Stimulated activated CD8-positive, alpha-beta memory T cell treated with anti-CD3 and anti-CD28 coated beads, Interleukin-2, amount 100 ng/mL, for 48 hours (primary cell): ENCODE results near the gene TAF4B.

Experiments used
- DNase-seq, 2 donors: peaks; one replicate each; pipeline ENCODE4 v3.0.0-alpha.2; 2020; ENCODE audit warnings: low read depth in 2 of 2

TAF4B gene

DNA sequence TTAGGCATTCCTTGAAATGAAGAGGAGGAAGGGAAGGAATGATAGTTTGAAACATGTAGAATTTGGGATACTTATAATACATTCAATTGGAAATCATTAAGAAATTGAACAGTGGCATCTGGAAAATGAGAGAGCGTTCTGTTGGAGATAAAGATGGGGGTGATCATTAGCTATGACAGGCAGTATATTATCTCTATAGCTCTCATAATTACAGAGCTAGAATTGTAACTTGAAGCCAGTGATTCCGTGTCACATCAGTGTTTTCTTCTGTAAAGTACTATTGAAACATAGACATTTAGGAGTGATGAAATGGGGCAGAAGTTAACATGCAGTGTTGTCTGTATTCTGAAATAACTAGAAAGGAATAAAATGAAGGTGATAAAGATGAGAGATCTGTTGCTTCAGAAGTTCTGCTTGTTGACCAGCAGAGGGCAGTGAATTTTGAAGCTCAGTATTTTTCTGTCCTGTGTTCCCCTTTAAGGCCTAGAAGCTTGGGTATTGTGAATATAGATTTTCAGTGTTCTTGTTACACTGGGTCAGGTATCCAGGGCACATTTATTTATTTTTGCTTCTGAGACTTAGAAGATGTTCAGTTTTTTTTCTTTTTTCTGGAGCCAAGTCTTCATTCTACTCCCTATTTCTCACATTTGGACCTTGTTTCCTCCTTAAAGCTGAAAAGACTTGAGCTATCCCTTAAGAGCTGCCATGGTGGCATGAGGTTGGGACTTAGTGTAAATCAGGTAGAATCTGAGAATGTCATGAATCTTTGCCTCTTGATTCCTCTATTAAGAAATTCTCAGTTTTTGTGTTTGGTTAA, 157.4 kb downstream of the TAF4B start:
- DNase-seq: no peak

DNA sequence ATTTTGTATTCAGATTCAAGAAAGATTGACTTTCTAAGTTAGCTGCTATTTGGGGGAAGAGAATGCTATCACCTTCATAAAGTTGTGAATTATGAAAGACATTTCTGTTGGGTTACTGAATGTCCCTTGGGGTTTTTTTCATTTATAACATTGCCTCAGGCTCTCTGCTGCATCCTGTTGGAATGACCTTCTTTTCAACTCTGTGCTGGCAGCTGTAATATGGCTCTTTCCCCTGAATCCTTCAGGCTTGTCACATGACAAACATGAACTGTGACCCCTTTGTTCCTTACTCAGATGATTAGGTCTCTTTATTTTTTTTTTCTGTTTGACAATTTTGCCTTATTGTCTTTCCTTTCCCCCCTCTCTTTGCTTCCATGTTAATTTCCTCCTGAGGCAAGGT, 159.8 kb downstream of the TAF4B start:
- no peak for DNase-seq

DNA sequence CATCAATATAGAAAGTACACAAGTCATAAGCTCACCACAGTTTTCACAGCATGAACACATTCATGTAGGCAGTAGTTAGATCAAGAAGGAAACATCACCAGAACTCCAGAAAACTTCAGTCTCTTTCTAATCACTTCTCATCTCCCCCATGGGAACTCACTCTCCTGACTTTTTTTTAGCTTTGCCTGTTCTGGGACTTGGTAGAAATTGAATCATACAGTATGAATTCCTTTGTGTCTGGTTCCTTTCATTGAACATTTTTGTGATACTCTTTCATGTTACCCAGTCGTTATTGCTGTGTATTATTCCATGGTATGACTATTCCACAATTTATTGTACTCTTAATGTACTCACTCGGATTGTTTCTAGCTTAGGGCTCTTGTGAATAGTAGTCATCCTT, 160.2 kb downstream of the TAF4B start:
- DNase-seq: no peak

DNA sequence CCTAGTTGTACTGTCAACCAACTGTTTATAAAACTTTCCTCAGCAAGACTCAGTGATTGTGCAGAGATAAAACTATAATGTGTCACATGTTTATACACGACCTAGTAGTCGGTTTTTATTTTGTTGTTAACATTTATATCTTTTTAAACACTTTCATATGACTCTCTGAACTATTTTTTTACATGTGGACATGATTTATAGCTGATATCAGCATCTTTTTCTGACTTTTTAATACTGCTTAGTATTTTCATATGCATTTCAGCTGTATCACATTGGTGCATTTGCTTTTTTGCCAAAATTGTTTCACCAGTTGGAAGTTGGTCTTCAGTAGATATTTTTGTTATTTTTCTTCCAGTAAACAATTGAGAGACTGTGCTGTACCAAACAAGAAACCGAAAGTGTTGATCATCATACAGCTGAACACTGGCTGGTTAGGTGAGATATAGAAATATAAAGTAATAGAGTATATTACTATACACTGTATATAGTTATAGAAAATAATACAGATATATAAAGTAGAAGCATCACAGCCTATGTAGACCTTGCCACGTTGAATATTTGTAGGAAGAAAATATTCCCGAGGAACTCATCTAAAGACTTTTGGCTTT, 167.9 kb downstream of the TAF4B start:
- DNase-seq: no peak

DNA sequence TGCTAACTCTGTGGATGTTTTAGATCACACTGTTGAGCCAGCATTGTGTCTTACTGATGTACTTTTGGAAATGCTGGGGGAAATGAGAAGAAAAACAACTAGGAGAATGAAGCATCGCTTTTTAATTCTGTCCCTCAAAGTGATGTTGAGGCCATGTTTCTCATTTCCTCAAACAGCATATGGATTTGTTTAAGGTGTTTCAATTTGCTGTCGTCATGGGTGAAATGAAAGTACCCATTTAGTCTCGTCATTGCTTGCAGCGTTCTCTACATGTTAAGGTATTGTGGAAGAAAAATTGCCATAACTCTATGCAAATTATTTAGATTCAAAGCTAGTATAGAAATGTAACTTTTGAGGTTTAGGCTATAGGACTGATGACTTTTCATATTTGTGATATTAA, 170.8 kb downstream of the TAF4B start:
- DNase-seq: no peak

DNA sequence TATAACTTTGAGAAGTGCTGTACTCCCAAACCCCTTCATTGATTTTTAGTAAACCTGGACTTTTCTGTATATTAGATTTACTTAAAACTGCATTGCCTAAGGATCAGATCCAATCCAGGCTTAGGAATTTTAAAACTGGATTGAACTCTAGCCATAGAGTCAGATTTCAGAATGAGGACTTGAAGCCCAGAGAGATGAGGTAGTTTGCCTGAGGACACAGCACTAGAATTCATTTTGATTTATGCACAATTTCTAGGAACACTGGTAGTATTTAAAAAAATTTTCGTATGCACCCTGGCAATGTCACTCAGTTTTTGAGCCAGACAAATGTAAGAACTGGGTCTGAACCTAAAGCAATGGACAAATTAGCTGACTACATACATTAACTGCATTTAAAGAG, 177.2 kb downstream of the TAF4B start:
- no peak for DNase-seq

DNA sequence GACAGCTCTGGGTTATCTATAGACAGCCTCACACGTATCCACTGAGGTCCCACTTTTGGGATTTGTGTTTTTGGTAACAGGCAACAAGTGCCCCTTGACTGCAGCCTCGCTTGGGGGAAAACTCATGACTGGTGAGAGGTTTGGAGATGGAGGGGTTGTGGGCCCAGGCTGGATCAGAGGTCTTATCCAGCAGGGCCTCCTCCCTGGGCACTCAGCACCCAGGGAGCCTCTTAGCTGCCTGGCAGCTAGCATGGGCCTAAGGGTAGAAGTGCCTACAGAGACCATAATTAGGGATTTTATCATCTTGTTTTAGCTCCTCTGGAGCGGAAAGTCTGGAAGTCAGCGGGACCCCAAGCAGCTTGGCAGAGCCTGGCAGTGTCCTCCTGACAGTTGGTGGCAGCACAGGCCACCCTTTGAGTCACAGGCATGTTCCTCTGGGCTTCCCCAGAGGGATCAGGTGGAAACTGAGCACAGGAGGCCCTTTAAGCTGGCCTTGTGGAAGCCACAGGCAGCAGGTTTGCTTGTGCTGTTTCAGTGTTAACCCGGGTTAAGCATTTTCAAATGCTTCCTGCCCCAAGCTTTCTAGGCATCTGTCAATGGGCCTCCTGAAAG, 179.1 kb downstream of the TAF4B start:
- no peak for DNase-seq

DNA sequence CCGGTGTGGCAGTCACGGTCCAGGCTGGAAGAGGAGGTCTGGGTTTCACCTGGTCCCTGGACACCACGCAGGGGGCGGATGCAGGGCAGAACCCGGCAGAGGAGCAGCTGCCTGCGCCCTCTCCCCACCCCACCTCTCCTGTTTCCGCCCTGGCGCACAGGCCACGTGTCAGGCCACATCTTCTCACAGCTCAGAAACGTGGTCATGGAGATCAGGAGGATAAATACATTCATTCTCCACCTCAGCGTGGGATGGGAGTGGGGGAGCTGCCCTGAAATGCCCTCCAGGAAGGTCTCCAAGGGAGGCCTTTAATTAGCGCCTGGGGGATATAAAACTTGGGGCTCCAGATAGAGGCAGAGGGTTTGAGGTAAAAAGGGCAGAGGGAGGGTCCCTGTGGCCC, 180.1 kb downstream of the TAF4B start:
- no peak for DNase-seq

DNA sequence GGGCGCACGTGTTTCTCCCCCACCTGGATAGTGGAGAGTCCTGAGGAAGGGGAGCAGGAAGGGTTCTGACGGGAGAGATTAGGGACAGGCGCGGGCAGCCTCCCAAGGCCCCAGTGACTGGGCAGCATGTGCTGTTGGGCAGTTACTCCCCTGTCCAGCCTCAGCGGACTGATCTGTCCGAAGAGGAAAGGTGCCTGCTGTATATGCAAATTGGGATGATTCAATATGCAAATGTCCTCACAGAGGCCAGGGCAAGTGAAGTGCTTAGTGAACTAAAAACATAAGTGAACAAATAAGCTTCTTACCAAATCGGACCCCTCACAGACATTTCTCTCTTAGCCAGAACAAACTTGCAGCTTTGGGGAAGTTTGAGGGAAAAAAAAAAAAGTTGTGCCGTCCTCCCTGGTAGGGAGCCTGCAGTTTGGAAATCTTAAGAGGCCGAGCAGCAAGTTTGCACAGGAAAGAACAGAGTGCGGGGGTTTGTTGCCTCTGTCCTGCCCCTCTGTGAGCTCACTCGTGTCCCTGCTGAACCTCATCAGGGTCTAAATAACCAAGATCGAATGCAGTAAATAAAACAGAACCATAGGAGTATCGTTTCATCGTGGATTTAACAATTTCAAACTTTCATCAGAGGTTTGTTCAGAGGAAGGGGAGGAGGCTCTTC, 180.7 kb downstream of the TAF4B start:
- DNase-seq: no peak

DNA sequence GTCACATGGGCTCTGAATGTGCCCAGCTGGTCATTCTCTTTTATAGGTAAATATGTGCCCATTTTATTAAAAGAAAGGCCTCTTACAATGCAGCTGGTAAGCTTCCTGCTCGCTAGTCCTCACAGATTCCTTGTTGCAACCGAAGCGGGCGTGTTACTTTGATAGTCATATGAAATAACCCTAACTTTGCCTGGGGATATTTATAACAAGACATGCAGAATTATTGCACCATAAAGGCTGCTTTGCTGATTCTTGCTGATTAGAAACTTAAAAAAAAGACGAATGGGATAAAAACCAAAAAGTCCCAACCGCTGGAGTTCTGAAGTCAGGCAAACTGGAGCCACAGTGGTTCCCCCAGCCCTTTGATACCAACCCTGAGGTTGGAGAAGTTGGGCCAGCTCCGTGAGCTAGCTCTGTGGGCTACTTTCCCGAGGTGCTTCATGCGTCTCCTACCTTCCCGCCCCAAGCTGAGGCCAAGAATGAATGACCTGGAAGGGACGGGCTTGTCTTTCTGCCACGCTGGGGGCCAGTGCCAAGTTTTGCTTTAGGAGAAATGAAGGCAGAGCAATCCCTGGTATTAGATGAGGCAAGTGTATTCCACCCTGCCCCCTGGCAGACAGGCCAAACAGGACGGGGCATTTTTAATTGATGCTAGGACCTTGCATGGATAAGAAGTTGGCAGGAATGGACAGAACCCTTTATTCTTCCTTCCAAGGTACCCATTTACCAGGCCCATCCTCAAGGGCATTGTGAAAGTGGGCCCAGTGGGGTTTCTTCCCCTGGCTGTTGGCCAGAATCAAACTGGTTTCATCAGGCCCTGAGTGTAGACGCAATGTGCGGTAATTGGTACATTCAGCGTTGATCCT, 181.7 kb downstream of the TAF4B start:
- DNase-seq: no peak

DNA sequence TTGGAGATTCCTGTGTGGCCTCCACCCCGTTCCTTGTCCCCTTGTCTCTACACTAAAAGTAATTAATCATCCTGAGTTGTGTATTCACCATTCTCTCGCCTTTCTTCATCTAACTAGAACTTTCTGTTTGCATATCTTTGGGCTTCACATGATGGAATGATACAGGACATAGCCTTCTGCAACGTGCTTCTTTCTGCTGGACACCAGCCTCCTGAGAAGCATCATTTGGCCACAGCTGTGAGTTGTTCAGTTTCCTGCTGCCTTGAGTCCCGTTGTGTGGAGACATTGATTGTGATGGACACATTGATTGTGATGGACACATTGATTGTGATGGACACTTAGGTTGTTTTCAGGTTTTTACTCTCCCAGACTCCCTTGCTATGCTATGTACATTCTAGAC, 182.8 kb downstream of the TAF4B start:
- no peak for DNase-seq

DNA sequence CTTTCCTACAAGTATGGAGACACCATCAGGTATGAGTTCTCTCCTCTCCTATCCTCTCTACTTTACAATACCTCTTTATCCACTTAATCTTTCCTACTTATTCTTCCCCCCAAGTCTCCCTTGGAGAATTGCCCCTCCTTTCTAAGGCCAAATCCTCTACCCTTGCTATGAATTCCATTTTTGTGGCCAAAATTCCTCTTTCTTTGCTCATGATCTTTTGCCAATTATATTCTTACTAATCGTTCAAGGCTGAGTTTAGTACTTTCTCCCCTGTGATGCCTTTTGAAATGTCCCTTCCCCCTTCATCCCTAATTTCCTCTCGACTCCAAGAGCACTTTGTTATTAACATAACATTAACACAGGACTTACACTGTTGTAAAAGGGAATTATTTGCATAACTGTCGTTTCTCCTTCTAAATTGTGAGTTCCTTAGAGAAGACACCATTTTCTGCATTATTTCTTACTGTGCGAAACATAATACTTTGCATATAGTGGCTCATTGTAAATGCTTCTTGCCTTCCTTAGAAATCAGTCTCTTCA, 188.7 kb downstream of the TAF4B start:
- DNase-seq: no peak

DNA sequence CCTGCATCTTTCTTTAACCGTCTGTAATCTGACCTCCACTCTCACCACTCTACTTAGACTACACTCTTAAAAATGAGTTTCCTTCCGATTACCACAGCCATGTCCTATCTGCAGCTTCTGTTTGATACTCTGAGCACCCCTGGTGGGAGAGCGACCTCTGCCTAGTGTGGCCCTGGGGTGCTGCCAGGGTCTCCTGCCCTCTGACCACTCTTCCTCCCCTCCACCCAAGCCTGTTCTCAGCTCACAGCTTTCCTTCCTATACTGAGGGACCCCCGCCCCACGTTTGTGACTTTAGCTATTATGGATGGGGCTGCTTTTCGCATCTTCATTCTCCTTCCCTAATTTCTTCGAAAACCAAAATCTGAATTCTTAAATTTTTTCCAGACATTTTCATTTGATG, 189.4 kb downstream of the TAF4B start:
- no peak for DNase-seq

DNA sequence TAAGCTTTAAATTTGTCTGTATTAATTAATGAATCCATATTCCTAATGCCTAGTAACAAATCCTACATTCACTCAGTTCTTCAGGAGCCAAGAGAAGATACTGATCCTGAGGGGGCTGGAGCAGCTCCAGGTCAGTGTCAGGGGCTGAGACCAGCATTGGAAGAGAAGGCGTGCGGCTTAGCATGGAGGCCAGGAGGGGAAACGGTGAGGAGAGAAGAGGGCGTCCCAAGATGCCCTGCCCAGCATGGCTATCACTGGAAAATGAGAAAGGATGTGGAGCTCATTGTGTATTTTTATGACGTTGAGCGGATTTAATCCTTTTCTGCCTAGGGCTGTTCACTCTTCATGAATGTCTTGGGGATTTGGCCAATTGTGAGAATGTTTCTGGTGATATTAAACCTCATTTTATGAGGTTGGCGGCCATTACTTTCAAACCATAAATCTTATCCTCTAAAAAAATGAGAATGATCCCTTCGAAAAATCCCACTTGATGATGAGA, 190.5 kb downstream of the TAF4B start:
- no peak for DNase-seq

DNA sequence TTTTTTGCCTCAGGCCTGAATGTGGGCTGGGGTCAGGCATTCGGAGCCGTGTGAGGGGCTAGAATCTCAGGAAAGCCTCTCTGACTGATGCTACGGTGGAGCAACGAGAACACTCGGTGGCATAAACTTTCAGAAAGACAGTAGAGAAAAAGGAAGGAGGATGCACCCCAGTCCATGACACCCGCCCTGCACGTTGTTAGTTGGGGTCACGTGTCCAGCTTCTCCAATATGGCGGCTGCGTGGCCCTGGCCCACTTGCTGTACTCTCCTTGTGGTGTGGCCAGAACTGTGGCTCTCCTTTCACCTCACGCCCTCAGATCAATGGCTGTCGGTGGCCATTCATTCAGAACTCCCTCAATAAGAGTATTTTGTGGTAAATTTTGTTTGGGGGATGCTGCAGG, 190.9 kb downstream of the TAF4B start:
- no peak for DNase-seq

DNA sequence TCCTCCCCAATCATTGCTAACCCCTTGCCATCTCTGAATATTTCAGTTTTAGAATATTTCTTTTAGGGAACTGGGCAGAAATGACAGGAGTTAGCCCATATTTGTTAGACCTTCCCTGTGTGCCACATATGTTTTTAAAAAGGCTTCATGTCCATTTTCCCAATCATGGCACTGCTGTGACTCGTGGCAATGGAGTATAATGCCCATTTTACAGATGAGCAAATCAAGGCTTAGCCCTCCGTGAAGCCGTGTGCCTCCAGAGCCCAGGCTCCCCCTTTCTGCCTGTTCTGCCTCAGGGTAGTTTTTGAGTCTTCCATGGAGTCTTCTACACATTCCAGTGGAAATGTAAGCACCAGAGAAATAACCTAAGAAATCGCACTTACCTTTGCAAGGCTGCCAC, 192.0 kb downstream of the TAF4B start:
- no peak for DNase-seq

DNA sequence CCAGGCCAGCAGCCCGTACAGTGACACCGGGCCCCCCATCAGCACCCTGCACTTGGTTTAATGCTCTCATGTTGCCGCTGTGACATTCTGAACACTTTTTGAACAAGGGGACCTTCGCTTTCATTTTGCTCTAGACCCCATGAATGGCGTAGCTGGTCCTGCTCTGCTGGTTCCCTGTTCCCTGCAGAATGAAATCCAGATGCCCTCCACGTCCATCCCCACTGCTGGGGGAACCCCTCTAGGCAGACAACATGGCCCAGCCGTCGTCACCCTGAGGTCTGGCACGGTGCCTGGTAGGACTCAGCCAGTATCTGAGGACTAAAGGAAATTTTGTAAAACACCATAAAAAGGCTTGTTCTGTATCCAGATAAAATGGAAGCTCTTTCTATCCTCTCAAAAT, 193.5 kb downstream of the TAF4B start:
- DNase-seq: no peak

DNA sequence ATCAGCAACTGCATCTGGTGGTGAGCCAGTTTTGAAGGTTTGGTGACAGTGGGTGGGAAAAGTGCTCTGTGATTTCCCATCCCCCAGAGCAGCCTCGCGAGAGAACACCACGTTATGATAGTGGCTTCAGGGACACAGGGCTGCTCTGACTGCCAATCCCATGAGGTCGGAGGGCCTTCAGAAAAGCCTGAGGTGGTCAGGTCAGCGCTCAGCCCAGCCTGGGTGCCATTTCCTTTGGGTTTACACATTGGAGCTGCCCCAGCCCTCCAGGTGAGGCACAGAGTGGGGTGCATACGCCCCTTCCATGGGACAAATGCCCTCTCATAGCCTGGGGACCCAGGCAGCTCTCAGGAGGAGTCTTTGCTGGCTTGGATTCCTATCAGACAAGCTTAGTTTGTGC, 195.3 kb downstream of the TAF4B start:
- no peak for DNase-seq

DNA sequence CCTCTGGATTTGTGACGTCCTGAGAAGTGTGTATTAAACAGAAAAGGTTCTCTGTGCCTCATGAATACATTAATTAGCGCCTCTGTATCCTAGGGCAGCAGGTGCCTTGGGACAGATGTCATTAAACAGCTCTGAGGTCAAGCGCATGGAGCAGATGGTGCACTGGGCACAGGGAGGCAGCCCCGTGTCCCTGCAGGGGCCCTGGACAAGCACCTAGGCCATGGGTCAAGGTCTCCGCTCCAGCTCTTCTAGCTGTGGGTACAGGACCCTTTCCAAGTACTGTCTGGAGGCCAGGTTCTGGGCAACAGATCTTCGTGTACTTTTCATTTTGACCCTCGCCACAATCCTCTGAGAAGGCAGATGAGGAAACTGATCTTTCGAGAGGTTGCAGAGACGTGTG, 195.7 kb downstream of the TAF4B start:
- no peak for DNase-seq

DNA sequence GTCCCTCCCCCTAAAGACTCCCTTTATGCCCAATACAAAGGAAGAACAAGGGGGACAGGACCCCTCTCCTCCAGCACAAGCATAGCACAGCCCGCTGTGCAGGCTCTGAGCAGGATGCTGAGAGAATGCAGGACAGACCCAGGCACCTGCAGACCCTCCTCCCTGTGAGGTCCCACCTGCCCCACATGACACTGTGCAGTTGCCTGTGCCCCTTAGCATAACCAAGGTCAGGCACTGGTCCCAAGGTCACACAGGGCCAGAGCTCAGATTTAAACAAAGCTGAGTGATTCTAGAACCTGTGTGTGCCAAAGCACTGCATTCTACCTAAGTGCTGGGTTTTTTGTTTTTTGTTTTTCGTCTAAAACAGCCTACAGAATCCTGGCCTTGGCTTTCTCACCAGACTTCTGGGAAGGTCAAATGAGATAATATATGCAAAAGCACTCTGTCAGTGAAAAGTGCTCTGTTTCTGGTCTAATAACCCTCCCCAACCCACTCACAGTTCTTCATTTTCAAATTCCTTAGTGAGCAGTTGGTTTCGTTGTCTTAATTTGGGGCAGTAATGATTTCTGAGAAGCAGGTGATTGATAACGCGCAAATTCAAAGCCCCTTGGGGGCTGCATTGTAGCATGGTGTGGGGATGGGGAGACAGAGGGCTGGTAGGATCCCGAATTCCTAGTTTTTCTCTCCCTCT, 196.4 kb downstream of the TAF4B start:
- DNase-seq: no peak
